Erythroblast (primary cell): ENCODE data around the gene SH2D6.

ENCODE experiments used
- GATA1 ChIP-seq: IDR thresholded peaks from 2 replicates; pipeline ENCODE4 v1.6.1; 2011; ENCODE audit warnings: low read depth, mild to moderate bottlenecking, control low read depth, low read length, moderate library complexity
- POLR2A ChIP-seq: IDR thresholded peaks from 2 replicates; pipeline ENCODE4 v1.6.1; 2011; ENCODE audit warnings: mild to moderate bottlenecking, low read length

- no peak for TF ChIP-seq GATA1
- no peak for TF ChIP-seq POLR2A
These were observed 67.3 kb downstream of the SH2D6 start for GRCh38 chr2:85485815-85486214.
